Measurements from ENCODE around the gene CYS1.

The CYS1 gene

DNA sequence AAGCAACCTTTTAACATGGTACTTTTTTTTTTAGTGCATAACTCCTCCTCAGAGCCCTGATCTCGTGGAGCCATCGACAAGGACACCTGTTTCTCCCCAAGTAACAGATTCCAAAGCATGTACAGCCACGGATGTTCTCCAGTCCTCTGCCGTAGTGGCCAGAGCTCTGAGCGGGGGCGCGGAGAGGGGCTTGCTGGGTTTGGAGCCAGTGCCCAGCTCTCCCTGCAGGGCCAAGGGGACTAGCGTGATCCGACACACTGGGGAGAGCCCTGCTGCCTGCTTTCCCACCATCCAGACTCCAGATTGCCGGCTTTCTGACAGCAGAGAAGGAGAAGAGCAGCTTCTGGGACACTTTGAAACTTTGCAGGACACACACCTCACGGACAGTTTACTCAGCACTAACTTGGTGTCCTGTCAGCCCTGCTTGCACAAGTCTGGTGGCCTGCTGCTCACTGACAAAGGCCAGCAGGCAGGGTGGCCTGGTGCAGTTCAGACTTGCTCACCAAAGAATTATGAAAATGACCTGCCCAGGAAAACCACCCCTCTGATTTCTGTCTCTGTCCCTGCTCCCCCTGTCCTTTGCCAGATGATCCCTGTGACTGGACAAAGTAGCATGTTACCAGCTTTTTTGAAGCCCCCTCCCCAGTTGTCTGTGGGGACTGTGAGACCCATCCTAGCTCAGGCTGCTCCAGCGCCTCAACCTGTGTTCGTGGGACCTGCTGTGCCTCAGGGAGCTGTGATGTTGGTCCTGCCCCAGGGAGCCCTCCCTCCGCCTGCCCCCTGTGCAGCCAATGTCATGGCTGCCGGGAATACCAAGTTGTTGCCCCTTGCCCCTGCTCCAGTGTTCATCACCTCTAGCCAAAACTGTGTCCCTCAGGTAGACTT is 32.4 kb downstream of the CYS1 start:
- DNase-seq (ENCODE audit: low read depth in 2 of 2), result no peak

DNA sequence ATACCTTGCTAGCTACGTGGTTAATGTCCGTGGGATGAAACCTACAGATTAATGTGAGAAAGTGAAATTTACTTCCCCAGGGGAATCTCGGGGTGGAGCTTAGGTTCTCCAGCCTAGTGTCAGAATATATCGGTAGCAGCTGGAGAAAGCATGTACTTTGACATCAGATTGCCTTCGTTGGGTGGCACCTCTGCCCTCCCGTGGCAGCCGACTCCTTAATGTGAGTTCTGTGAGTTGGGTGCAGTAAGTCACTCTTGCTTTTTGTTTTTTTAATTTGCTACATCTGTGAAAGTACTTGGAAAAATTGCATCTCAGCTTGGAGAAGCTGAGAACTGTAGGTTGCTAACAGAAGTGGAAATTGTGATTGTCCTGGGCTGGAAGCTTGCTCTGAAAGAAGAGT is 33.3 kb downstream of the CYS1 start:
- no peak for DNase-seq (ENCODE audit: low read depth in 2 of 2)

DNA sequence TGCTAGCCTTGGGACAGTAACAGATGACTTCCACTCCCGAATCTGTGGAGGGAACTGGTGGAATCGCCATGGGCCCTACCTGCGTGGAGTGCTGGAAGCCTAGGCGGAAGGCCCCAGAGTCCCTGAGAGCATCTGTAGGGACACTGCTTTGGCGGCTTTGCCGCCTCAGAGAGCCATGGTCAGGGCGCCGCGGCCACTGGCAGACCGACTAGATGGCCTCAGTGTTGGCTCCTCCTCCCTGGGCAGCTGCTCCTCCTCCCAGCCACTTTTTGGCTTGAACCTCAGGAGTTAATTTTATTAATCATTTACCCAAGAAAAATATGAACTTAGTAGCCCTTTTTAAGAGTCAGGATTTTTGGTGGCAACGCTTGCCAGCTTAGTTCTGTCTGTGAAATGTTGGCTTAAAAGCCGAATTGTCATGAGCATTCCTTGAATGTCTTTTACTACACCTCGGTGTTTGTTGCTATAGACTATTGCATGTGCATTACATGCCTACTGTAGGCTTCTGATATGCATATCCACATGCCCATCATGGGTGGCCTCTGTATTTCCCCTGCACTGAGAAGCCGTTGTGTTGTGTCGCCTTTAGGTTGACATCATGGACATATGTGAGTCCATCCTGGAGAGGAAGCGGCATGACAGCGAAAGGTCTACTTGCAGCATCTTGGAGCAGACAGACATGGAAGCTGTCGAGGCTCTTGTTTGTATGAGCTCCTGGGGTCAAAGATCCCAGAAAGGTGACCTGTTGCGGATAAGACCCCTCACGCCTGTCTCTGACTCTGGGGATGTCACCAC is 34.5 kb downstream of the CYS1 start:
- DNase-seq (ENCODE audit: low read depth in 2 of 2), result no peak

DNA sequence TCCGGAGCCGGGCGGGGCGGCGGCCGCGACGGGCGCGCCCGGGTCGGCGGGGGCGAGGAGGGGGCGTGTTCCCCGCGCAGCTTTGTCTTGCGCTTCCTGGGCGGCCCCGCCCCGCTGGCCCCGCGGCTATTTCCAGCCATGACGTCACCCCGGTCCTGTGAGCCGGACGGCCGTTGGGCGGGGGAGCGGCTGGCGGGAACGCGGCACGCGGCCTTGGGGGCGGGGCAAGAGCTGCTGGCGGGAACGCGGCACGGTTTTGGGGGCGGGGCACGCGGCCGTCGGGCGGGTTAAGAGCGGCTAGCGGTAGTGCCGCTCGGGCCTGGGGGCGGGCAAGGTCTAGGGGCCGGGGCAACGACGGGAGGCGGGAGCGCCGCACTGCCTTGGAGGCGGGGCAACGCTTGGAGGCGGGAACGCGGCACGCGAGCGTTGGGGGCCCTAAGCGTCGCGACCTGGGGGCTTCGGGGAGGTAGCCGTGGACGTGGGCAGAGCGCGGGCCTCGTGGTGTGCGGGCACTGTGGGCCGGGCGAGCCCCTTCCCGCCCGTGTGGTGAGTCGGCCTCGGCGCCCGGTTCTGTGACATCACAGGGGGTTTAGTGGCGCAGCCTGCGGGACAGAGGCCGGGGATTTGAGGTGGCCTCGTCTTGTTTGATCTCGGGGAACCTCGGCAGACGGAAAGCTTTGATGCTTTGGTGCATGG is 36.2 kb downstream of the CYS1 start:
- DNase-seq (ENCODE audit: low read depth in 2 of 2), result peak; percentile 83 to 96

DNA sequence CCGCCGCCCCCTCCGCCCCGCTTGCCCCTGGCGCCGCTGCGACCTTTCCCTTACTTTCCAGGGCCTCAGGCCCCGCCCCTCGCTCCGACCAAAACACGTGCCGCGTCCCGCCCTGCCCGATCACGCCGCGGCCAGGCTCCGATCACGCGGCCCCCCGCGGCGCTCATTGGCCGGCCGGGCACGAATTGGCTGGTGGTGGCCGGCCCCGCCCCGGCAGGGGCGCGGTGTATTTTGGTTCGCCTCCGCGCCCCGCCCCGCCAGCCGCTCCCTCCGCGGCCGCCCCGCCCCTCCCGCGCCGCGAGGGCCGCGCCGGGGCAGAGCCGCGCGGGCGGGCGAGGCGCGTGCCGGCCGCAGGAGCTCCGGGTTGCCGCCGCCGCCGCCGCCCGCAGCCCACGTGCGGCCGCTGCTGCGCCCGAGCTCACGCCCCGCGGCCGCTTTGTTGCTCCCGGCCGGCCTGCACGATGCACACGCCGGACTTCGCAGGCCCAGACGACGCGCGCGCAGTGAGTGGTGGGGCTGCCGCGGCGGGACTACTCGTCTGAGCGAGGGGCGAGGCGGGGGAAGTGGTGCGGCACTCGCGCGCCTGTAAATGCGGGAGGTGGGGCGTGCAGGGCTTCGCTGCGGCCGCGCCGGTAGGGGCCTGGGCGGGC is 36.8 kb downstream of the CYS1 start, which contains the start of gene KLF11:
Gene KLF11 (plus strand): TSS at position 295 of the 650 bp plus-strand sequence. CDS start 167 bp downstream, at position 462.
- peak; percentile 54 to 55 for DNase-seq (ENCODE audit: low read depth in 2 of 2)

DNA sequence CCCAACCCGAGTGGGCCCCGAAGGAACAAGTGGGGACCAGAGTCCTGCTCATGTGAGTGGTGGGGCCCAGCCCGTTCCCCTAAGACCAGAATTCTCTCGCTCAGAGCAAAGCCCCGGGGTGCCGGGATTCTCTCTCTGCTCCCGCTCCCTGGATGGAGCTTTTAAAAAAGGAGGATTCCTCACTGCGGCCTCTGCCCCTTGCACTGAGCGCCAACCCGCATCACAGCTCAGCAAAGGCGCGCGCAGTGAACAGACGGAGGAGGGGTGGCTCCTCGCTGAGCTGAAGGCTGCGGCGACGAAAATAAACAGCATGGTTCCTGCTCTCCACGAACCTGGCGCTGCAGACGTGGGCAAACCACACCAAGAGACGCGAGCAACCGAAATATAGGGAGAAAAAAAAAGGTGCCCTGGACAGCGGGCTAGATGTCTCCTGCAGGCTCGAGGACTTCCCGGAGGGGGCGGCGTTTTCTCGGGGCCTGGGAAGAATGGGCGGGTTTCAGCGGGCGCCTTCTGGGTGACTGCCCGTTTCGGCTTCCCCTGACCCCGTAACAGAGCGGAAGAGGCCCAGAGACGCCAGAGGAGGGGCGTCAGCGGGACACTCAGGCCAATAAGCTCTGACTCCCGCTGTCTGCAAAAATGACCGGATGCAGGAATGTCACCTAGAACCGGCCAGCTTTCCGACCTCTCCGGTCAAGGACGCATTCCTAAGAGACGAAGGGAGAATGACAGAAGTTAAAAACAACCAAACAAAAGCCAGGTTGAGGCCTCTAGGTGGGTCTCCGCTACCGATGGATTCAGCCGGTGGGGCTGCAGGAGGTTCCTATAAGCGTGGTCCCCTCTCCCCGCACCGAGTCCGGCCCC is 37.7 kb downstream of the CYS1 start:
- no peak for DNase-seq (ENCODE audit: low read depth in 2 of 2)

DNA sequence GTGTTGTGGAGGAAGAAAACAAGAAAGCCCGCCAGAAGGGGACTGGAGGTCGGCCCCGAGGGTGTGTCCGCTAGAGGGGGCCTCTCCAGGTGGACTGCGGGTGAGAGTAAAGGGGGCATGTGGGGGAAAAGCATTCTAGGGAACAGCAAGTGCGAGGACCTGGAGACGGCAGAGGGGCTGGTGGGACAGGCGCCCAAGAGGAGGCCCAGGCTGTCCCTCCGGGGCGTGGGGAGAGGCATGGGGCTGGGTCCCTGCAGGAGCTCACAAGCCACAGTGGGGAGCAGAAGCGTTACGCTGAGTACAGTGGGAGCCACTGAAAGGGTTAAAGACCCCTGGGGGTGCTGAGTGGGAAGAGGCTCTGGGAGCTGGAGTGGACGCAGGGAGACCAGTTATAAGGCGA is 38.5 kb downstream of the CYS1 start:
- no peak for DNase-seq (ENCODE audit: low read depth in 2 of 2)

DNA sequence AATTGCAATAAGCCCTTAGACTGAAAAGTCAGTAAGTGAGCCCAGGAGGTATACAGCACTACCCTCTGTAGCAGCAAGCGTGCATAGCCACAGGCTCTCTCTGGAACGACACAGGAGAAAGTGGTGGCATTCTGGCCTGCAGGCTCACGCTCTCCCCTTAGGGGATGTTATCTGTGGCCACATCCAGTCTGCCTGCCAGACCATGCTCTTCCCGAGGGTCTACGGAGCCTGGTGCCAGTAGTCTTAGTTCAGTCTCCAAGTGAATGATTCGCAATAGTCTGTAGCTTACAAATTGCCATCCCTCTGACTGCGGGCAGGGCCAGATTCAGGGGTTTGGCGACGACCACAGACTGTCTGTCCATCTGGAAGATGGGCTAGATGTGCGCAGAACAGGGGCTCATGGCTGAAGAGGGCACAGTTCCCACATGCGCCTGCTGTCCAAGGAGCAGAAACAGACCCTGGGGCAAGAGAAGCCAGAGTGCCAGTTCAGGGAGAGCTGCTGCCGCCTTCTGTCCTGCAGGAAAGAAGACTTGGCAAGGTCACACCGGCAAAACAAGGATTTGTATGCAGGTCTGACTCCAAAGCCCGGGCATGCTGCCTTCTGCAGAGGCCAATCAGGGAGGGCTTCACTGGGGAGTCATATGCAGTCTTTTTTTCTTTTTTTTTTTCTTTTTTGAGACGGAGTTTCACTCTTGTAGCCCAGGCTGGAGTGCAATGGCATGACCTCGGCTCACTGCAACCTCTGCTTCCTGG is 40.4 kb downstream of the CYS1 start:
- no peak for DNase-seq (ENCODE audit: low read depth in 2 of 2)

DNA sequence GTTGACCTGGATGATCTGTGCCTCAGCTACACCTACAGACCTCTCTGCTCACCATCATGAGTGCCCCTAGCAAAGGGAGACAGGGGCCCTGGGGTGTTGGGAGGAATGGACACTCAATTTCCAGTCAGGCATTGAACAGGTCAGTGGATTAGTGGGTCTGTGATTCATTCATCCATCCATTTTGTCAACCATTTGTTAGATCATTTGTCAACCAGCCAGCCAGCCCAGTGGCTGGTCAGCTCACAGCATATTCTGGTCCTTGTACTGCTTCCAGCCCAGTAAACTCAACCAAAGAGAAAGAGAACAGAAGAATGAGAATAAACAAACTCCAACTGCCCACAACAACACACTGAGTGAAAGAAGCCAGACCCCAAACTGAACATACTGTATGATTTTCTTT is 41.5 kb downstream of the CYS1 start:
- DNase-seq (ENCODE audit: low read depth in 2 of 2), result no peak

DNA sequence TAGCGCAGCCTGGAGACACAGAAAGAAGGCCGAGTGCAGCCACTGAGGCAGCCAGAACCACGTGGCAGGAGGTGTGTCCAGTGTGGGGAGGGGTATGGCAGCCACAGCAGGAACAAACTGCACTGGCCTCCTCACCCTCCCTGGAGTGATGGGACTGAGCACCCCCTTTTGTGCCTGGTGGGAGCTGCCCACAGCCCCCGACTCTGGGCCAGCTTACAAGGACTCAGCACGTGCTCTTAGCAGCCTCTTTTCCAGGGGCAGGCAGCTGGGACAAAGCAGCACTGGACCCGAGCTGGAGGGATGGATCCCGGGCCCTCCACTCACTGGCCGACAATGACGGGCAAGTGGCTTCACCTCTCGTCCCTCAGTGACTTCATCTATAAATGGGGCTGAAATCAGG is 42.1 kb downstream of the CYS1 start:
- no peak for DNase-seq (ENCODE audit: low read depth in 2 of 2)

DNA sequence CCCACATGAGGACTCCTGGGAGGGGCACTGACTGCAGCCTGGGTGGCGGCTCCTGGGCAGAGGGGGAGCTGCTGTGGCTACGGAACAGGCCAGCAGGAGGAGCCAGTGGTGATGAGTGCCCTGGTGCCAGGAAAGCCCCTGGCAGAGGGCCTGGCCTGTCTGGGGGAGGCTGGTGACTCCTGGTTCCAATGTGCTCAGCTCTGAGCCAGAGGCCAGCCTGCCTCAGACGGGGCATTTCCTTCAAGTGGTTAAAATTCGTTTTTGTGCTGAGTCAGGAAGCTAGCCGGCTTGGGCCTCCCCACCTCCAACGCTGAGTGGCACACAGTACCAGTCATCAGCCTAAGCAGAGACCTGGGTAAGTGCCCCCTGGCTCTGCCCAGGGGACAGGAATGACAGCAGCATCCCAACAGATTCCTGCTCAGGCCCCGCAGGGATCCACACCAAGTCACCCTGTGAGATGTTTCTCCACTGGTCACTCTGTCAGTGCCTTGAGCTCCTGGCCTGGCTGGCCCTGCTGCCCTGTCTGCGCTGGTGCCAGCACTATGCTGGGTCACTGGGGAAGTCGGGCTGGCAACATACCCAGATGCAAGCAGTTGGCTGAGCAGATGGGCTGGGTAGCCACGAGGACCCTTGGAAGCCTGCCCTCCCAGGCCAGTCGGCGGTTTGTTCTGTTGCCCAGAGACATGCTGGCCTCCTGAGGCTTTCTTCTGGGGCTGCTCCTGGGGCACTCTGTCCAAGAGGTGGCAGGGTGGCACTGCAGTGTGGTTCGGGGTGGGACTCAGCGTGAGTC is 43.9 kb downstream of the CYS1 start:
- no peak for DNase-seq (ENCODE audit: low read depth in 2 of 2)

DNA sequence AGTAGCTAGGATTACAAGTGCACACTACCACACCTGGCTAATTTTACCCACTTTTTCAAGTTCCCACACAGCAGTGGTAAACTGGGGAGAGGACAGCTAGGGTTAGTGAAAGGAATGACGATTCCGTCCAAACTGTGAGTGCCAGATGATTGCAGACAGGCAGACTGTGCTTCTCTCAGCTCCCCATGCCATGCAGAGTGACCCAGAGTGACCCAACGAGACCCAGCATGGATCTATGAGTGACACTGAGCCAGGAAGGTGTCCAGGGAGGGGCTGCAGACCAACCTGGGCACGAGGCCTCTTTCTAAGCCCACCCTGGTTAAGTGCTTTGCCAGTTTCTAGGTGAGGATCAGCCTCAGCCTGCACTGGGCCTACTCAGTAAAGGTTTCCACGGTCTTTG is 44.6 kb downstream of the CYS1 start:
- DNase-seq (ENCODE audit: low read depth in 2 of 2), result no peak

DNA sequence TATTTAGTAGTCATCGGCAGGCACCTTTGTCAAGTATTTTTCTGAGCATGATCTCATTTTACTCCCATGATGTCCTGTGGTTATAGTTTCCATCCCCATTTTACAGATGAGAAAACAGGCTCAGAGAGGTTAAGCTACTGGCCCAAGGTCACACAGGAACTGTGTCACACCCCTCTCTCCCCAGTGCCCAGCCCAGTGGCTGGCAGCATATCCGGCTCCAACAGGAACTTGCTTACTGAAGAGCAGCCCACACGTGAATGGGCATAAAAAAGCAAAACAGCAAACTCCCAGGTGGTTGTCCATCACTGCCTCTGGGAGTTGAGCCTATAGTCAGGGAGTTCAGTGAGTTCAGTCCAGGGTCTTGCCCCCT is 45.2 kb downstream of the CYS1 start:
- DNase-seq (ENCODE audit: low read depth in 2 of 2), result no peak

DNA sequence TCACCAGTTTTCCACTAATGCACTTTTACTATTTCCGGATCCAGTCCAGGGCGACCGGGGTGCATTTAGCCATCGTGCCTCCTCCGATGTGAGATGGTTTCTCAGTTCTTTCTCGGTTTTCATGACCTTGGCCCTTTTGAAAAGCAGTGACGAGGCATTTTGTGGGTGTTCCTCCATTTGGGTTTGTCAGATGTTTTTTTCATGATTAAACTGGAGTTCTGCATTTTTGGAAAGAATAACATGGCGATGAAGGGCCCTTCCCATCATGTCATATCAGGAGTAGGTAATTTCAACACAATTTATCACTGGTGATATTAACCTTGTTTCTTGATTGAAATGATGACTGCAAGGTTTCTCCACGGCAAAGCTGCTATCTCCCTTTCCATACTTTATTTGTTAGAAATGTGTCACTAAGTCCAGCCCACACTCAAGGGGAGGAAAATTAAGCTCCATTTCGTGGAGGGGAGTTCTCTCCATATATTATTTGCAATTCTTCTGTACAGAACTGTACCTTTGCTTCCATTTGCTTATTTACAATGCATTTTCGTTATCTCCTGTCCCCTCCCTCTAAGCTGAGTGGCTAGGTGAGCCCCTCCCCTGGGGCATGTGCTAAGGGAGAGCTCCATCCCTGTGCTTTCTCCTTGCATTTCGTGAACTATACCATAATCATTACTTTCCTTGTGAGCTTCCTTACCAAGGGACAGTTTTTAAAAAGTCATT is 45.7 kb downstream of the CYS1 start:
- DNase-seq (ENCODE audit: low read depth in 2 of 2), result no peak

DNA sequence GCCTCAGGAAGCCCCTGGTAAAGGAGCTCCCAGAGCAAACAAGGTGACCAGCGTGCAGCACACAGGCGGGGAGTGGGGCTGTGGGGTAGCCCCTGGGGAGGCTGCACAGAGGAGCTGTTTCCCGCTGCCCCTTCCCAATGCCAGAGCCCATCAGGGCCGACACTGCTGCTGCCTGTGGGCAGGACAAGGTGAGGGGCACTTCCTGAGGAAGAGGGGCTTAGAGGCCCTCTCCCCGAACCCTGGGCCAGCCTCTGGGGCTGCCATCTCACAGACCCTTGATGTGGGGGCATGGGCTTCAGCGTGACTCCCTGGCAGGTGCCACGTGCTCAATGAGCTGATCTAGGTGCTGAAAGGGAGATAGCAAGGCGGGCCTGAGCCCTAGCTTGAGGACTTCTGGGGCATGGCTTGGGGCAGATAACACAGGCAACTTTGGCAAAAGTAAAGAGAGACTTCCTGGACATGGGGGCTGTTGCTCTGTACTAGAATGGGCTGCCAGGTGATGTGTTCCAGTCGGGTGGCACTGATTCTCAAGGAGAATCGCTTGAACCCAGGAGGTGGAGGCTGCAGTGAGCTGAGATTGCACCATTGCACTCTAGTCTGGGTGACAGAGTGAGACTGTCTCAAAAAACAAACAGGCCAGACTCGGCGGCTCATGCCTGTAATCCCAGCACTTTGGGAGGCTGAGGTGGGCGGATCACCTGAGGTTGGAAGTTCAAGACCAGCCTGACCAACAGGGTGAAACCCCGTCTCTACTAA is 46.8 kb downstream of the CYS1 start:
- DNase-seq (ENCODE audit: low read depth in 2 of 2), result no peak

DNA sequence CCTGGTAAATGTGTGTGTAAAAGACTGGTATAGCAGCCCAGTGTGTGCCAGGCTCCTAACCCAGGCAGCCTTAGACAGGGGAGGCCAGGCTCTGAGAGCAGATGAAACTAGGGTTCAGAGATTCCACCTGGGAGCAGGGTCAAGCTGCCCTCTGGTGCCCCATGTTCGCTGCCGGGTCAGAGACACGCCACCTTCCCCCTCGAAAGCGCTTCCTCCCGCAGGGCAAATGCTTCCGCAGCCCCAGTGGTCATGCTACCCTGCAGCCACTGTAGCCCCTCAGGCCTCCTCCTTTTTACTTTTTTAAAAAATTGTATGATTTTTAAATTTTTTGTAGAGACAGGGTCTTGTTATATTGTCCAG is 47.5 kb downstream of the CYS1 start:
- DNase-seq (ENCODE audit: low read depth in 2 of 2), result no peak

DNA sequence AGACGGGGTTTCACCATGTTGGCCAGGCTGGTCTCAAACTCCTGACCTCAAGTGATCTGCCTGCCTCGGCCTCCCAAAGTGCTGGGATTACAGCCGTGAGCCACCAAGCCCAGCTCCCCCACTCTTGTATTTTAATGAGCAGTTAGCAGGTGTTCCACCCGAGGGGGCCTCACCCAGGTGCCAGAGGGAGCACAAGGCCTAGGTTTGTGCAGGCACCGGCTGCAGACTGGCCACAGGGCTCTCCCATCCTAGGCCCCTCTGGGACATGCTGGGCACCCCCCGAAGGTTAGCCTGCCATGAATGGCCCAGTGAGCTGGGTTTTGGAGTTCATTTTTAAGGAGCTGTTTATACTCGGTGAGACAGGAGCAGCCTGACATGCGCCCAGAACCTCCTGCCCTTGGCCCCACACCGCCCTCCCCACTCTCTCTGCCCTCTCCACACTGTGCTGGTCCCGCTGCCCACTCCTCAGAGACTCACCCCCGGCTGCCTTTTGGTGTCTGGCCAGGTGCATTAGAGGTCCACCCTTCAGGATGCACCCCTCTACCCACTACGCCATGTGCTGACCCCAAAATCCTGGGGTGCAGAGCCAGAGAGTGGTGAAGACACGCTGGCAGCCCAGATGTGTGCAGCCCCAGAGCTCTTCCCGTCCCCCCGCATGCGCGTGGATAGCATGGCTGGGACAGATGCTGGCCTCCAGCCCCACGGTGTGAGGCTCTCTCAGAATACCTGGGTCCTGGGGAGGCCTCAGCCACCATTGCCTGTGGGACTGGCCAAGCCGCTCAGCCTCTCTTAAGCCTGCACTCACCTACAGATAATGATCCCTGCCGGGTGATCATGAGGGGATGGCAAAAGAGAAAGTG is 48.1 kb downstream of the CYS1 start:
- no peak for DNase-seq (ENCODE audit: low read depth in 2 of 2)

Measured in stimulated activated CD8-positive, alpha-beta memory T cell treated with anti-CD3 and anti-CD28 coated beads, Interleukin-2, amount 100 ng/mL, for 48 hours (primary cell).